Vagina (tissue), 2 donors: ENCODE results near the gene SEMA3A.

ENCODE experiments used
- POLR2A ChIP-seq, 2 donors: fragments of 450-650 bp; IDR thresholded peaks; one replicate each; pipeline ENCODE4 v1.6.1; 2017; ENCODE audit warnings: antibody characterized with exemption in 2 of 2, mild to moderate bottlenecking in 2 of 2, moderate library complexity in 2 of 2
- TF ChIP-seq, protein P1 (sequence below), 3 experiments: fragments of 450-650 bp in 2 of 3; fragments of 200-600 bp in 1 of 3; sonication (generic) in 1 of 3; IDR thresholded peaks; one replicate each; pipeline ENCODE4 v1.5.1; 2017 to 2019; ENCODE audit warnings: antibody characterized with exemption in 3 of 3, mild to moderate bottlenecking in 2 of 3, moderate library complexity in 2 of 3

DNA sequence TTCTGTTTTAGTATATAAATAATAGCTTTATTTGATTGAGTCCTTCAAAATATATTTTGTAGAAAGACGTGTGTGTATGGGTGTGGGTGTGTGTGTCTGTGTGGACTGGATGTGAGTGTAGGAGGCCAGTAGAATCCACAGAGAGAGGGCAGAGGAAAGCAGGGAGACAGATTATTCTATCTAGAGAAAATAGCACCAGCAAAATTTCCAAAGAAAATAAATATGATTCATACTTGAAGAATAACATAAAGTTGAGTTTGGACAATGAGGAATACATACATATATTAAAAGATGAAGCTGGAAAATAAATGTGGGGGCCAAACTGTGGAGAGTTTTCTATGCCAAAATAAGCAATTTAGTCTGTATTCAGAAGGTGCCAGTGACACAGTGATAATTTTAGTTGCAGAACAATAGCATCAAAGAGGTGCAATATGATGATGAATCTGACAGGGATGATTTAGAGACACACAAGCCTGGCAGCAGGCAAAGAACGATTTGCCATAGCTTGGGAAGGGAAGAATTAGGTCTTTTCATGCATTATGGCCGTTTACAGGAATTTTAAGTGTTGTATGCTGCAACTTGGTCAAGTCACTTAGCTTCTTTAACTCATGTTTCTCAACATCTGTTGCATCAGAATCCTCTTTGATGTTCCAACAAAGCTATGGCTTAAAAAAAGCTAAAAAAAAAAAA lies 121.3 kb downstream of the SEMA3A start:
- TF ChIP-seq POLR2A (IDR thresholded peaks at IDR 0.05): no peak
- TF ChIP-seq, protein P1, sequence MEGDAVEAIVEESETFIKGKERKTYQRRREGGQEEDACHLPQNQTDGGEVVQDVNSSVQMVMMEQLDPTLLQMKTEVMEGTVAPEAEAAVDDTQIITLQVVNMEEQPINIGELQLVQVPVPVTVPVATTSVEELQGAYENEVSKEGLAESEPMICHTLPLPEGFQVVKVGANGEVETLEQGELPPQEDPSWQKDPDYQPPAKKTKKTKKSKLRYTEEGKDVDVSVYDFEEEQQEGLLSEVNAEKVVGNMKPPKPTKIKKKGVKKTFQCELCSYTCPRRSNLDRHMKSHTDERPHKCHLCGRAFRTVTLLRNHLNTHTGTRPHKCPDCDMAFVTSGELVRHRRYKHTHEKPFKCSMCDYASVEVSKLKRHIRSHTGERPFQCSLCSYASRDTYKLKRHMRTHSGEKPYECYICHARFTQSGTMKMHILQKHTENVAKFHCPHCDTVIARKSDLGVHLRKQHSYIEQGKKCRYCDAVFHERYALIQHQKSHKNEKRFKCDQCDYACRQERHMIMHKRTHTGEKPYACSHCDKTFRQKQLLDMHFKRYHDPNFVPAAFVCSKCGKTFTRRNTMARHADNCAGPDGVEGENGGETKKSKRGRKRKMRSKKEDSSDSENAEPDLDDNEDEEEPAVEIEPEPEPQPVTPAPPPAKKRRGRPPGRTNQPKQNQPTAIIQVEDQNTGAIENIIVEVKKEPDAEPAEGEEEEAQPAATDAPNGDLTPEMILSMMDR (IDR thresholded peaks at IDR 0.05): no peak
